ENCODE measurements around the gene PLCB3.

The PLCB3 gene

DNA sequence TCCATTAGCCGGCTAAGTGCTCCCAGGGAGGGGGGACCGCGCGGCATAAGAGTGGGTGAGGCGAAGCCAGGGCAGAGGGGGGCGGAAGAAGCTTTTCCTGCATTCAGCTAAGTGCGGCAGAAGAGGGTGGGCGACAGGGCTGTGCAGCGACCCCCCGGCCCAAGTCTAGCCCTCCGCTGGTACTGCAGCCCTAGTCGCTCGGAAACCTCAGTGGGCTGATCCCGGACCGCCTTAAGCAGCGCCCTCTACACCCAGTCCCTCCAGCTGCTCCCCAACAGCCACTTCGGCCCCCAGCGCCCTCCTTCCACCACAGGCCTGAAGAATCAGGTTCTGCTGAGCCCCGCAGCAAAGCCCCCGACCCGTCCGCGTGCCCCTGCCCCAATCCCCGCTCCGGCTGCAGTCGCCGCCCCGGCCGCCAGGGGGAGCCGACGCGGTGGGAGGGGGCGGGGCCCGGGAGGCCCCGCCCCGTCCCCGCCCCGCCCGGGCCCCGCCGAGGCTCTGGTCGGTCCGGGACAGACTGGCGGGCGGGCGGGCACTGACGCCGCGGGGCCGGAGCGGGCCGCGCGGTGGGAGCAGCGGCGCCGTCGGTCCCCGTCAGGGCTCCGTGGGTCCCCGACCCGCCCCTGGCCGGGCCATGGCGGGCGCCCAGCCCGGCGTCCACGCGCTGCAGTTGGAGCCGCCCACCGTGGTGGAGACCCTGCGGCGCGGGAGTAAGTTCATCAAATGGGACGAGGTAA lies at the start of gene PLCB3:
Gene PLCB3, plus strand, starts transcription at position 515 of the 737 bp plus-strand sequence. Its CDS starts 120 bp downstream, at position 635.
- in situ Hi-C loops (cut with MboI; ENCODE audit: low sequenced_read_pairs), result no loop called here

DNA sequence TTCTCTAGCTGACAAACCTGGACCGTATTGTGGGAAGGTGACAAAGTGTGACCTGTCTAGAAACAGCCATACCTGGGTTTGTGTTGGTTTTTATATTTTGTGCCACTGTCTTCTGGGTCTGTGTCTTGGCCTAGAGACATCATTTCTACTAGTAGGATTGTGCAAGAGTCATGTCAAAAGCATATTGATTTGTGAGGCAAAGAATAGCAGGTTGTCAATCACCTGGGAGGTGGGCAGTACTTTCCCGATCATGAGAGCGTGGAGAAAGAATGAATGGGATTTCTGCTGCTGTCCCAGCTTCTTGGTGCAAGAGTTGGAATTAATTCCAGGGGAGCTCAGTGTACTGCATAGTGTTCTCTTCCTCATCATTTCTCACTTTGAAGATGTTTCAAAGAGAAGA lies 49.8 kb upstream of the PLCB3 start:
- in situ Hi-C loops (cut with MboI; ENCODE audit: low sequenced_read_pairs), result no loop called here

DNA sequence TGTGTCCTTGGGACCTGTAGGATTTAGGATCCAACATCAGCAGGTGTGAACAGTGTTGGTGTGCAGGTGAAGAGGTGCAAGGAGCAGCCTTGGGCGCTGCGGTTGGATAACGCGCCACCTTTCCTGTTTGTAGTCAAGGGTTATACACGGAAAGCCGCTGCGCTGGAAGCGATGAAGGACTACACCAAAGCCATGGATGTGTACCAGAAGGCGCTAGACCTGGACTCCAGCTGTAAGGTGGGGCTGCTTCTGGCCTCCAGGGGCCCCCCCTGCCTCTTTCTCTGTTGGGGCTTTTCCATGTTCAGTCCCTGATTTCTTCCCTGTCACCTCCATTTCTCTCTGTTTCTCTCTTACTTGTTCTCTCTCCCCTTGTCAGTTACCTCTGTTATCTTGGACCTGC lies 48.3 kb upstream of the PLCB3 start:
- in situ Hi-C loops (cut with MboI; ENCODE audit: low sequenced_read_pairs), result no loop called here

DNA sequence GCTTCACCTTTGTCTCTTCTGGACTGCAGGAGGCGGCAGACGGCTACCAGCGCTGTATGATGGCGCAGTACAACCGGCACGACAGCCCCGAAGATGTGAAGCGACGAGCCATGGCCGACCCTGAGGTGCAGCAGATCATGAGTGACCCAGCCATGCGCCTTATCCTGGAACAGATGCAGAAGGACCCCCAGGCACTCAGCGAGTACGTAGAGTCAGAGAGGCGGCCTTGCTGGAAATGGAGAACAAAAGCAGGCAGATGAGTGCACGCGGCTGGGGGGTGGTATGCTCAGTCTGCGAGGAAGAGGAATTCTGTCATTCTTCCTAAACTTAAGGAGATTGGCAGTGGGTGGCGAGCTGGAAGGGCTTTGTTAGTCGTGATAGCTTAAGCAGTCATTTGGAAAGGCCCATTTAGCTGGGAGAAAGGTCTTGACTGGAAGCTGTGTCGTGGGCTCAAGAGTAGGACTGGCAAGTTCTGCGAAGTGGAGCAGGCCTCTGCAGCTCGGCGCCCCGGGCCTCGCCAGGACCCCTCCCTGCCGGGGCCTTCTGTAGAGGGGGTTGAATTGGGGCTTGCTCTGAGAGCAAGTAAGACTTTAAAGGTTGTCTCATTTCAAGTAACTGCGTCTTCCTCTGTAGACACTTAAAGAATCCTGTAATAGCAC lies 47.8 kb upstream of the PLCB3 start:
- in situ Hi-C loops (cut with MboI; ENCODE audit: low sequenced_read_pairs), result no loop called here

DNA sequence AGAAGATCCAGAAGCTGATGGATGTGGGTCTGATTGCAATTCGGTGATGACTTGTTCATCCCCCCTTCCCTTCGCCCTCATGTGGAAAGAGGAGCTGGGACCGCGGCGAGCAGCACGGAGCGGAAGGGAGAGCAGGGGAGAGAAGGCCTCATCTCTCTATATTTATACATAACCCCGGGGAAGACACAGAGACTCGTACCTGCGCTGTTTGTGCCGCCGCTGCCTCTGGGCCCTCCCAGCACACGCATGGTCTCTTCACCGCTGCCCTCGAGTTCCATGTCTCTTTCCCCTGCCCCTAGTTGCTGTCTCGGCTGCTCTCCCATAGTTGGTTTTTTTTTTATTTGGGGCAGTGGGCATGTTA lies 47.3 kb upstream of the PLCB3 start:
- in situ Hi-C loops (cut with MboI; ENCODE audit: low sequenced_read_pairs), result no loop called here

DNA sequence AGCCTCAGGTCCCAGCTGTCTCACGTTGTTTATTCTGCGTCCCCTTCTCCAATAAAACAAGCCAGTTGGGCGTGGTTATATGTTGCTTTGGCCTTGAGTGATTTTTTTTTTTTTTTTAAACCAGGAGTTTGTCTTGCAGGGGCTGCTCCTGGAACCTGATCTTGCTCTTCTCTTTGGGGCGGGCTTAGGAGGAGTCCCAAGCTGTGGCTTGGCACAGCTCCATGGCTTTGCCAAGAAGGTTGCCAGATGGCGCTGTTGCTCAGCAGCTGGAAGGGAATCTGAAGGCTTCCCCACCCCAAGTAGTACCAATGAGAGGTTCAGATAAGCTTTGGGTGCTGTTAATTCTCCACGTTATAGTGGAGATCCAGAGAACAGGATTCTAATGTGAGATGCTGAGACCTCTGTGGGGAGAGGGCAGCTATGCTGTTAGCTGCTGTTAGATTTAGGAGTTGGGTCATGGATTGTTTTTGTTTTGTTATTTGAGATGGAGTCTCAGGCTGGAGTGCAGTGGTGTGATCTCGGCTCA lies 46.8 kb upstream of the PLCB3 start:
- in situ Hi-C loops (cut with MboI; ENCODE audit: low sequenced_read_pairs), result no loop called here

DNA sequence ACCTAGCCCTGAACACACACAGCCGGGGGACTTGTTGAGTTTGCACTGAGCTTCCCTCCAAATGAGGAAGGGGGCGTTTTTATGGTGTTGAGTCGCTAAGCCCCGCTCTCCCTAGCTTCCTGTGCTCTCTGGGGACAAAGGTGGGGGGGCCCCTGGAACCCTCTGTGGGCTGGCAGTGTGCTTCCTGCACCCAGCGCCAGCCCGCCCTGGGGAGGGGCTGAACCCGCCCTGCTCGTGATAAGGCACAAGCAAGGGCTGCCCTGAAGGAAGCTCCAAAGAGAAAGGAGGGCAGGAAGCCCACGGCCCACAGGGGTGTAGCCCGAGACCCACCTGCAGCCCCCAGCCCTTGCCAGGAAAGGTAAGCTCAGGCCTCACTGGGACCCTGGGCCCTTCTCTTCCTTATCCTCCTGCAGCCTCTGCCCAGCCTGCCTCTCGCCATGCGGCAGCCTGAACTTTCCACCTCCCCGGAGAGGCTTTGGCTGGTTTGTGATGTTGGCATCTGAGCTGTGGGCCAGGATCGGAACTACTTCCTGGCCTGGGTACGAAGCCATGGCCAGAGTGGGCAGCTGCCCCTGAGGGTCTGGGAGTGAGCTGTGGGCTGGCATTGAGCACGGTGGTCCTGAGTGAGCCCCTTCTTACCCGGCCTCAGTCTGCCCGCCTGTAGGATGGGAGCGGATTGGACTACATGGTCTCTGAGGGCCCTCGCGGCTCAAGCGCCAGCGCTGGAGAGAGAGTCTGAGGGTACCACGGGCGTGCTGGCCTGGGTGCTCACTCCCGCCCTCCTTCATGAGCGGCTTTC lies 44.7 kb upstream of the PLCB3 start, which contains the start of gene FERMT3:
Gene FERMT3, plus strand, starts transcription at position 265 of the 799 bp plus-strand sequence. CDS start 644 bp downstream, outside the sequence.
- in situ Hi-C loops (cut with MboI; ENCODE audit: low sequenced_read_pairs), result no loop called here

DNA sequence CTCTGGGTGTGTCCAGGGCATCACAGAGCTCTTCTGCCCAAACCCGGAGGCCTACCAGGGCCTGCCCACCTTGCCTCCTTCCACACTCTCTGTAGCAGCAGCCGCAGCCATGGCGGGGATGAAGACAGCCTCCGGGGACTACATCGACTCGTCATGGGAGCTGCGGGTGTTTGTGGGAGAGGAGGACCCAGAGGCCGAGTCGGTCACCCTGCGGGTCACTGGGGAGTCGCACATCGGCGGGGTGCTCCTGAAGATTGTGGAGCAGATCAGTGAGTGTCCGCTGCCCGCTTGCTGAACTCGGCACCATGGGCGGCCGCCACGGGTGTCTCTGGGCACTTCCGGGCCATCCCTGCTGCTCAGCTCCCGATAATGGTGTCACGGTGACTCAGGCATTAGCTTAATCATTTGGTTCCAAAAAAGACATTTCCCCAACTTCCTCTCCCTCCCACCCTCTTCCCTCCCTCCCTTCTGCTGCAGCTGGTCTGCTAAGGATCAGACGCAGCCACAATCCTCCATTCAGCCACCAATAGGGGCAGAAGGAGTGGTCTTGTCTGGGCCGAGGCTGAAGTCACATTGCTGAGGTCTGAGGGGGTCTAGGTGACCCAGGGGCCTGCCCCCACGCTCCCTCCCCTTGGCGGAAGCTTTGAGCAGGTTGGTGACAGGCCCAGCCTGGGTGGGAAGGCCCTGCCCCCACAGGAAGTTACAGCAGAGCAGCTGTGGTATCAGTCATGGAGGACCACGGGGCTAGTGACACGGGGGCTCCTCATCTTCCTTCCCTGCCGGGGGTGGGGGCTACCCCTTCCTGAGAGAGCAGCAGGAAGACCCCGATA lies 43.9 kb upstream of the PLCB3 start:
- in situ Hi-C loops (cut with MboI; ENCODE audit: low sequenced_read_pairs), result no loop called here

DNA sequence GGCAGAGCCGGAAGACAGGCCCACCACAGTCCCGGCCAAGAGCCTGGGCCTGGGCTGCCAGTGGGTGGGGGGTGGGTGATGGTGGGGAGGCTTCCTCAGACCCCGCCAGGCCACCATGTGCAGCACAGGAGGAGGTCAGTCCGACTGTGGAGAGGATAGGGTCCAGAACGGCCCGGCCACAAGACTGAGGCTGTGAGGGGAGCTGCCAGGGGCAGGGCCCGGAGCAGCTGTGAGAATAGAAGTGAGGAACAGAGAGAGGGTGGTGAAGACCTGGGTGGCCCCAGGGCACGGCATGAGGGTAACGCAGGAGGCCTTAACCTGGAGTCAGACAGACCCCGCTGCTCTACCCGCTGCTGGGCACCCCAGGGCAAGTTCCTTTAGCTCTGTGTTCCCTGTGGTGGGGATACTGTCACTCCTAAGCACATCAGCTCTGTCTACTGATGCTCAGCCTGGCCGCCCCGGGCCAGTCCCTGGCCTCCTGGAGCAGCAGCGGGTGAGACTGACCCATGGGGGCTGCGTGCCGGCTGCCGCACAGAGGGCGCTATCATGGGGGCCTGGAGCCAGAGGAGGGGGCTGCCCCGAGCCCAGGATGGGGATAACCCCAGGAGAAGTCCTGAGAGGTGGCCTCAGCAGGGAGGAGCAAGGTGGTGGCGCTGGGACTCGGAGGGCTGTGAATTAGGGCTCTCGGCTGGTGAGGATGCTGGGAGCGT lies 43.1 kb upstream of the PLCB3 start:
- in situ Hi-C loops (cut with MboI; ENCODE audit: low sequenced_read_pairs), result no loop called here

DNA sequence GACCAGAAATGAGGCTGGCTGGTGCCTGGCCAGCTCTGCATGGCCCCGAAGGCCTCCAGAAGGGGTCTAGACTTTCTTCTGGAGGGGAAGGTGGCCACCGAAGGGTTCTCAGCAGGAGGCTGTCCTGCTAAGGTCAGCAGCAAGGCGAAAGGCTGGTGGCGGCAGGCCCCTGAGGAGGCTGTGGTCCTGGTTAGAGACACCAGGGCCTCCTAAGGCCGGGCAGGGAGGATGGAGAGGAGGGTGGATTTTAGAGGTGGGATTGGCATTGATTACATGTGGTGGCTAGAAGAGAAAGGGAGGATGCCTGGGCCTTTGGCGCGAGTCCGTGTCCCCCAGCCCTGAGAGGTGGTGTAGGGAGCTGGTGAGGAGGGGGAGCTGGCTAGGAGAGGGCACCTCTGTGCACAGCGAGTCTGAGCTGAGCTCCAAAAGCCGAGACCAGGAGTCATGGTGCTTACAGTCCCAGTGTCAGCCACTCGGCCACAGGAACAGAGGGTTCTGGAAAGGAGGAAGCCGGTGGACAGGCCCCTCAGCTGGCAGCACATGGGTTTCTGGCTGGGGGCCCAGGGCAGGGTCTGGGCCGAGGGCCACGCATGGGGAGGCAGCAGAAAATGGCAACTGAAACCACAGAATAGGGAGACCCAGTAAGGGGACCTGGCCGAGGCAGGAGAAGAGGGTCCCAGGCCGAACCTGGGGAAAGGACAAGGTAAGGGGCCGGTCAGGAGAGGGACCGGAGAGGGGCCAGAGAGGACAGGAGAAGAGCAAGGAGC lies 42.4 kb upstream of the PLCB3 start:
- in situ Hi-C loops (cut with MboI; ENCODE audit: low sequenced_read_pairs), result no loop called here

DNA sequence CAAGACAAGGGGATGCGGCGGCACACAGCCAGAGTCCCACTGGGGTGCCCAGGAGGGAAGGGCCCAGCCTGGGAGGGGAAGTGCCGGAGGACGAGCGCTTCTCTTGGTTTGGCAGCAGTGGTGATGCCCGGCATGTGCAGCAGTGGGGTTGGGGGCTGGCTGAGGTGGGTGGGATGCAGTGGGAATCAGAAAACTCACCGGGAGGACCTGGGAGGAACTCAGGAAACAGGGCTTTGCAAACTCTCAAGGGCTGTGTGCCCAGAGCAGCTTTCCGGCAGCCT lies 41.8 kb upstream of the PLCB3 start:
- in situ Hi-C loops (cut with MboI; ENCODE audit: low sequenced_read_pairs), result no loop called here

DNA sequence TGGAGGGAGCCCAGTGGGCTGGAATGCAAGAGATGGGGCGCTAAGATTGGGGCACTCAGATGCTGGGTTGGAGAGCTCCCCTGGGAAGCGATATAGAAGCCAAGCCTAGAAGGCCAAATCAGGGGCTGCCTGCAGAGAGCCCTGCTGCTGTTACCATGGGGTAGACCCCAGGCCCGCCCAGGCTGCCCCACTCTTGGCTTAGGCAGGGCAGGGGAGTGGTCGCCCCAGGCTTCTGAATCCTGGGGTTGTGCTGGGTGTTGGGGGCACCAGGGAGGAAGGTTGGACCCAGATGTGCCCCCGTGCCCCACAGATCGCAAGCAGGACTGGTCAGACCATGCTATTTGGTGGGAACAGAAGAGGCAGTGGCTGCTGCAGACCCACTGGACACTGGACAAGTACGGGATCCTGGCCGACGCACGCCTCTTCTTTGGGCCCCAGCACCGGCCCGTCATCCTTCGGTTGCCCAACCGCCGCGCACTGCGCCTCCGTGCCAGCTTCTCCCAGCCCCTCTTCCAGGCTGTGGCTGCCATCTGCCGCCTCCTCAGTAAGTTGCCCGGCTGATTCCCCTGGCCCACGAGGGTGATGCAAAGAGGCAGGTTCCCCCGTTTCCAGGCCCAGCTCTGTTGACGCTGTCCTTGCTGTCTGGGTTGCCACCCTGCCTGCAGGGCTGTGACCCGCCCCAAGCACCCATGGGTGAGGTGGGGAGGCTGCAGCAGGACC lies 40.9 kb upstream of the PLCB3 start:
- in situ Hi-C loops (cut with MboI; ENCODE audit: low sequenced_read_pairs), result no loop called here

DNA sequence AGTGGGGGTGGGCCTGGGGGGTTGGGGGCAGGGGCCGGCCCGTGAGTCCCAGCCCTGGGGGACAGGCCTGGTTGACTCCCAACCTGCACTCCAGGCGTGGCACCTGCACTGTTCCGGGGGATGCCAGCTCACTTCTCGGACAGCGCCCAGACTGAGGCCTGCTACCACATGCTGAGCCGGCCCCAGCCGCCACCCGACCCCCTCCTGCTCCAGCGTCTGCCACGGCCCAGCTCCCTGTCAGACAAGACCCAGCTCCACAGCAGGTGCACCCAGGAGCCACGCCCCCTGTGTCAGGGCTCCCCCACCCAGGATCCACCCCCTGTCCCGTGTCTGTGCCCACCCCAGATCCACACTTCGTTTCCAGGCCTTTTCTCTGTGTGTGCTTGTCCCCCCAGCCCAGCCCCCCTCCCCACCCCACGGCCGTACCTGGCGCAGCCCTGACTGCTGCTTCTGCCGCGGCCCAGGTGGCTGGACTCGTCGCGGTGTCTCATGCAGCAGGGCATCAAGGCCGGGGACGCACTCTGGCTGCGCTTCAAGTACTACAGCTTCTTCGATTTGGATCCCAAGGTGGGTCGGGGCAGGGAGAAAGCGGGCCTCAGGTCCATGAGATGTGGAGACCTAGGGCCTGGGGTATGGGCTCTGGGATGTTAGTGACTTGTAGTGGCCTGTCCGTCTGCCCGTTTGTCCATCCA lies 40.0 kb upstream of the PLCB3 start:
- in situ Hi-C loops (cut with MboI; ENCODE audit: low sequenced_read_pairs), result no loop called here

DNA sequence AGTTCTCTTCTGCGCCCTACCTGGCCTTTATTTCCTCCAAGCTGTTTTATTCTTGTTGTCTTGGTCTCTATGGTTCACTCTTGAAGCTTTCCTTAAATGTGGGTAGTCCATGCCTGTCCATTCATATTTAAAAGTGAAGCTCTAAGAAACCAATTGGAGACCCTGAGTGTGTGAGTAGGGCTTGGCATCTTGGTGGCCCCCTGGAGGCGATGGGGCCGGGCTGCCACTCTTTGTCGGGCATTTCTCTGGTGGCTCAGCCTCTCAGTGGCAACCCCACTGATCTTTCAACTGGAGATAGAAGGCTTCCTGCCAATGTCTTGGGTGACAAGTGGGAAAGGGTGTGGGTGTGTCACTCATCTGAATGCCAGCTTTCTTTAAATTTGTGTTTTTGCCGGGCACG lies 34.5 kb upstream of the PLCB3 start:
- in situ Hi-C loops (cut with MboI; ENCODE audit: low sequenced_read_pairs), result no loop called here

DNA sequence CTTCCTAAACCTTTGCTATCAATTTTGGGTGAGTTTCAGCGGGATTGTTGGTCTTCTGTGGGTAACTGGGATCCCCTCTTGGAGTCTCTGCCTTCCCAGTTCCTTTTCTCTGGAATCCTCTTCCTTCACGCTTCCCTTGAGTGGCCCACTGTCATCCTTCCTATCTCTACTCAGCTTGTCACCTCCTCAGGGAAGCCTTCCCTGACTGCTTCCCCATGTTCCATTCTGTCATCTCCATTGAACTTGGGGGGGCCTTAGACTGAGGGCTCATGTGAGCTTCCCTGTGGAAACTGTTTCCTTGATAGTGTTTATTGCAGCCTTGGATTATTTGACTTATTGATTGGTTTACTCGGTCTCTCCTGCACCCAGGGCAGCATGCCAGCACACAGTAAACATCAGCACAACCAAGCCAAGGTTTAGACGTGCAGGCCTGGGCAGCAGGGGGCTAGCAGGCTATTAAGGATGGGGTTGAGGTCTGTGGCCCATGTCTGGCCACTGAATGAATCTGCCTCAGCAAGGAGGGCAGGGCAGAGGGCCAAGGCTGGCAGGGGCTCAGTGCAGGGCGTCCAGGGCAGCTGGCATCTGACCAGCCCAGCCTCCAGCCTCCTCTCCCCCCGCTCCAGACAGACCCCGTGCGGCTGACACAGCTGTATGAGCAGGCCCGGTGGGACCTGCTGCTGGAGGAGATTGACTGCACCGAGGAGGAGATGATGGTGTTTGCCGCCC lies 32.5 kb upstream of the PLCB3 start:
- in situ Hi-C loops (cut with MboI; ENCODE audit: low sequenced_read_pairs), result no loop called here

DNA sequence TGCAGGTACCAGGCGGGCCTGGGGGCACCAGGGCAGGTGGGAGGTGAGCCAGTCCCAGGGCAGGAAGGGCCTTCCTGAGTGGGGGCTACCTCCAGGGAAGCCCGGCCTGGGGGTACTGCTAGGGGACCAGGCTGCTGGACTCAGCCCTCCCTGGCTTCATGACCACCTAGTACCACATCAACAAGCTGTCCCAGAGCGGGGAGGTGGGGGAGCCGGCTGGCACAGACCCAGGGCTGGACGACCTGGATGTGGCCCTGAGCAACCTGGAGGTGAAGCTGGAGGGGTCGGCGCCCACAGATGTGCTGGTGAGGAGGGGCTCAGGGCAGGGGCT lies 32.0 kb upstream of the PLCB3 start:
- in situ Hi-C loops (cut with MboI; ENCODE audit: low sequenced_read_pairs), result no loop called here

DNA sequence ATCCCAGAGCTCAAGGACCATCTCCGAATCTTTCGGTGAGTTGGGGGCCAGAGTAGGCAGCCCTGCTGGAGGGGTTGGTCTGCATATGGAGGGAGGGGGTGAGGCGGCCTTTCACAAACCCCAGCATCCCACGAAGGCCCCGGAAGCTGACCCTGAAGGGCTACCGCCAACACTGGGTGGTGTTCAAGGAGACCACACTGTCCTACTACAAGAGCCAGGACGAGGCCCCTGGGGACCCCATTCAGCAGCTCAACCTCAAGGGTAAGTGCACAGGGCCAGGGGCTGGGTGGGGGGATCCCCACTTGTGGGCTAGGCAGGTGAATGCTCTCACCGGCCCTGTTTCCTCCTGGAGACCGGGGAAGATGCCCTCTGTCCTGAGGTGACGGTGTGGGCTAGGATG lies 31.6 kb upstream of the PLCB3 start:
- in situ Hi-C loops (cut with MboI; ENCODE audit: low sequenced_read_pairs), result no loop called here

DNA sequence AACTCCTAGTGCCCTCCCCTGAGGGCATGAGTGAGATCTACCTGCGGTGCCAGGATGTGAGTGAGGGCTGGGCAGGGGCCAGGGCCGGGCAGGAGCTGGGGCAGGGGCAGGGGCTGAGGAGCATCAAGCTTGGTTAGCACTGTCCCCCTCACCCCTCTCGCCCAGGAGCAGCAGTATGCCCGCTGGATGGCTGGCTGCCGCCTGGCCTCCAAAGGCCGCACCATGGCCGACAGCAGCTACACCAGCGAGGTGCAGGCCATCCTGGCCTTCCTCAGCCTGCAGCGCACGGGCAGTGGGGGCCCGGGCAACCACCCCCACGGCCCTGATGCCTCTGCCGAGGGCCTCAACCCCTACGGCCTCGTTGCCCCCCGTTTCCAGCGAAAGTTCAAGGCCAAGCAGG lies 31.1 kb upstream of the PLCB3 start:
- in situ Hi-C loops (cut with MboI; ENCODE audit: low sequenced_read_pairs), result no loop called here

All from HL-60/S4 treated with phorbol 12-myristate 13-acetate at 8.2 ng/mL for 4 days and 3 days (cell line).